ENCODE measurements around the gene TPTE2. TPM values are rescaled to one million over a fixed set of nuclear protein-coding genes. Genes with fewer than 3 reads are reported as not detected.

TPTE2 gene
- total RNA-seq, 4 donors from 2014 or later = 2.0 TPM; not detected in 3

GRCh38 chr13:19592657-19593180 is 31.4 kb upstream of the TPTE2 start:
- TF ChIP-seq CTCF (IDR thresholded peaks at IDR 0.05) (no peak), POLR2A (IDR thresholded peaks at IDR 0.05) (no peak), EP300 (IDR thresholded peaks at IDR 0.05) (no peak)
- 94 to 100% methylated on average over 1 of the region's 1 CpG for WGBS, 2 donors
- DNase-seq (ENCODE audit: low spot score in 2 of 2) = no peak
- Histone ChIP-seq H3K4me1 (no peaks in the 10 kb centered on the region), H3K36me3 (no peaks in the 10 kb centered on the region), H3K27ac (no peak overlapping the region), H3K4me3 (no peak overlapping the region), H3K9me3 (no peaks in the 10 kb centered on the region), H3K27me3 (no peaks in the 10 kb centered on the region)

- Histone ChIP-seq H3K9me3 (no peaks in the 10 kb centered on the region), H3K4me1 (no peaks in the 10 kb centered on the region), H3K36me3 (no peaks in the 10 kb centered on the region), H3K27me3 (no peaks in the 10 kb centered on the region), H3K27ac (no peak overlapping the region), H3K4me3 (no peak overlapping the region)
- TF ChIP-seq CTCF (IDR thresholded peaks at IDR 0.05) = no peak
- TF ChIP-seq POLR2A (IDR thresholded peaks at IDR 0.05) = no peak
- TF ChIP-seq EP300 (IDR thresholded peaks at IDR 0.05) = no peak
- WGBS, 2 donors = 78 to 83% methylated on average over 7 of the region's 7 CpGs
- DNase-seq (ENCODE audit: low spot score in 2 of 2) = no peak
These were observed 30.5 kb upstream of the TPTE2 start for GRCh38 chr13:19591864-19592263.

- no peak for TF ChIP-seq CTCF (IDR thresholded peaks at IDR 0.05)
- no peak for TF ChIP-seq EP300 (IDR thresholded peaks at IDR 0.05)
- TF ChIP-seq POLR2A (IDR thresholded peaks at IDR 0.05) = no peak
- Histone ChIP-seq H3K4me3 (no peak overlapping the region), H3K36me3 (no peaks in the 10 kb centered on the region), H3K9me3 (no peaks in the 10 kb centered on the region), H3K4me1 (no peaks in the 10 kb centered on the region), H3K27me3 (no peaks in the 10 kb centered on the region), H3K27ac (no peak overlapping the region)
- 72 to 79% methylated on average over 5 of the region's 5 CpGs for WGBS, 2 donors
- DNase-seq (ENCODE audit: low spot score in 2 of 2) = no peak
These were observed 29.1 kb upstream of the TPTE2 start for GRCh38 chr13:19590423-19590822.

GRCh38 chr13:19589312-19589711 is 28.0 kb upstream of the TPTE2 start:
- DNase-seq (ENCODE audit: low spot score in 2 of 2) = no peak
- WGBS, 2 donors = 67 to 75% methylated on average over 2 of the region's 2 CpGs
- Histone ChIP-seq H3K27ac (no peak overlapping the region), H3K4me1 (no peaks in the 10 kb centered on the region), H3K27me3 (no peaks in the 10 kb centered on the region), H3K4me3 (no peak overlapping the region), H3K9me3 (no peaks in the 10 kb centered on the region), H3K36me3 (no peaks in the 10 kb centered on the region)
- TF ChIP-seq CTCF (IDR thresholded peaks at IDR 0.05) (no peak), POLR2A (IDR thresholded peaks at IDR 0.05) (no peak)

GRCh38 chr13:19587635-19588300 is 26.4 kb upstream of the TPTE2 start:
- no peak overlapping the region for H3K4me3 ChIP-seq
- TF ChIP-seq CTCF (IDR thresholded peaks at IDR 0.05) (peak in 2 of 5 experiments; percentile 13 to 23), POLR2A (IDR thresholded peaks at IDR 0.05) (no peak)
- no peak overlapping the region for H3K27ac ChIP-seq
- H3K4me1 ChIP-seq = no peaks in the 10 kb centered on the region
- H3K9me3 ChIP-seq = no peaks in the 10 kb centered on the region
- no peaks in the 10 kb centered on the region for H3K36me3 ChIP-seq
- peak in 1 of 2 donors; percentile 41 for DNase-seq (ENCODE audit: low spot score in 2 of 2)
- WGBS, 2 donors = 65 to 70% methylated on average over 9 of the region's 9 CpGs
- H3K27me3 ChIP-seq = no peaks in the 10 kb centered on the region
